Measurements from ENCODE around the gene RPGR. TPM values are rescaled to one million over a fixed set of nuclear protein-coding genes. Genes with fewer than 3 reads are reported as not detected.

Gene RPGR
- polyA plus RNA-seq, 1 donor (not counting 4 experiments of a cell fraction or from before 2014, with no cell fraction given) = 2.4 TPM

DNA sequence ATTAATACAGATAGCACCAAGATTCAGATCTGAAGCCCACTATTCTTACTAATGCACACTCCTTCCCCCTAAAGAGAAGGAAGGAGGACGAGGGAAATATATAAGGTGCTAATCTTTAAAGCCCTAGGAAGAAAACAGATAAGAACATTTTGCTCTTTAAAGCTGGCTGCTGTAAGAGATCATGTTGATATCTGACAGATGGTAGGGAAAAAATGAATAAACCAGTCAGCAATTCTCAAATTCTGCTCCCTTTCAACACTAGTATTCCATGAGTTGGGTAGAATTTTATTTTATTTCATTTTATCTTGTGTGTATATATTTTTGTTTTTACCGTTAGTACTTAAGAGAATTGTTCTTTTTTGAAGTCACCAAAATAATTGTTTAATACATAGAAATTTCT, 44.3 kb upstream of the RPGR start:
- Histone ChIP-seq H3K9me3 (ENCODE audit: control insufficient read depth, low read depth, low read length) (no peaks in the 10 kb centered on the region), H2AFZ (ENCODE audit: control insufficient read depth, low read length) (no peak overlapping the region), H3K9me1 (ENCODE audit: control insufficient read depth, extremely low read depth, insufficient read depth, low read length) (no peaks in the 10 kb centered on the region), H3K36me3 (ENCODE audit: control insufficient read depth in 2 of 2, extremely low read depth in 1 of 2, insufficient read depth in 2 of 2, low read length in 2 of 2) (no peaks in the 10 kb centered on the region), H3K4me3 (ENCODE audit: control insufficient read depth in 2 of 3, extremely low read depth in 1 of 3, insufficient read depth in 2 of 3, low read depth in 1 of 3, low read length in 3 of 3) (no peak overlapping the region), H3K79me2 (ENCODE audit: control insufficient read depth, insufficient read depth, low read length) (no peaks in the 10 kb centered on the region), H3K4me1 (ENCODE audit: control insufficient read depth, extremely low read depth, insufficient read depth, low read length) (no peaks in the 10 kb centered on the region), H3K27me3 (ENCODE audit: control insufficient read depth, extremely low read depth, insufficient read depth, low read length) (no peaks in the 10 kb centered on the region), H3K9ac (ENCODE audit: control insufficient read depth, extremely low read depth, insufficient read depth, low read length) (no peak overlapping the region), H4K20me1 (ENCODE audit: control insufficient read depth, extremely low read depth, insufficient read depth, low read length) (no peaks in the 10 kb centered on the region), H3K27ac (ENCODE audit: control insufficient read depth, insufficient read depth, low read length) (no peak overlapping the region), H3K4me2 (ENCODE audit: control insufficient read depth, extremely low read depth, insufficient read depth, low read depth, low read length) (no peak overlapping the region)
- TF ChIP-seq, protein P1, sequence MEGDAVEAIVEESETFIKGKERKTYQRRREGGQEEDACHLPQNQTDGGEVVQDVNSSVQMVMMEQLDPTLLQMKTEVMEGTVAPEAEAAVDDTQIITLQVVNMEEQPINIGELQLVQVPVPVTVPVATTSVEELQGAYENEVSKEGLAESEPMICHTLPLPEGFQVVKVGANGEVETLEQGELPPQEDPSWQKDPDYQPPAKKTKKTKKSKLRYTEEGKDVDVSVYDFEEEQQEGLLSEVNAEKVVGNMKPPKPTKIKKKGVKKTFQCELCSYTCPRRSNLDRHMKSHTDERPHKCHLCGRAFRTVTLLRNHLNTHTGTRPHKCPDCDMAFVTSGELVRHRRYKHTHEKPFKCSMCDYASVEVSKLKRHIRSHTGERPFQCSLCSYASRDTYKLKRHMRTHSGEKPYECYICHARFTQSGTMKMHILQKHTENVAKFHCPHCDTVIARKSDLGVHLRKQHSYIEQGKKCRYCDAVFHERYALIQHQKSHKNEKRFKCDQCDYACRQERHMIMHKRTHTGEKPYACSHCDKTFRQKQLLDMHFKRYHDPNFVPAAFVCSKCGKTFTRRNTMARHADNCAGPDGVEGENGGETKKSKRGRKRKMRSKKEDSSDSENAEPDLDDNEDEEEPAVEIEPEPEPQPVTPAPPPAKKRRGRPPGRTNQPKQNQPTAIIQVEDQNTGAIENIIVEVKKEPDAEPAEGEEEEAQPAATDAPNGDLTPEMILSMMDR (optimal IDR thresholded peaks at IDR 0.05 in 1 of 3, IDR thresholded peaks at IDR 0.05 in 1 of 3, conservative IDR thresholded peaks at IDR 0.05 in 1 of 3; ENCODE audit: extremely low read depth in 1 of 3, insufficient read depth in 2 of 3, low read length in 3 of 3) = no peak
- no peak for TF ChIP-seq EZH2 (IDR thresholded peaks at IDR 0.05; ENCODE audit: low read length)
- DNase-seq (ENCODE audit: low read depth, low spot score) = no peak
- dilution Hi-C loops (cut with MboI; ENCODE audit: extremely low pct_ligation_motif_present, low sequenced_read_pairs) = no loop called here
- no peak for FAIRE-seq

DNA sequence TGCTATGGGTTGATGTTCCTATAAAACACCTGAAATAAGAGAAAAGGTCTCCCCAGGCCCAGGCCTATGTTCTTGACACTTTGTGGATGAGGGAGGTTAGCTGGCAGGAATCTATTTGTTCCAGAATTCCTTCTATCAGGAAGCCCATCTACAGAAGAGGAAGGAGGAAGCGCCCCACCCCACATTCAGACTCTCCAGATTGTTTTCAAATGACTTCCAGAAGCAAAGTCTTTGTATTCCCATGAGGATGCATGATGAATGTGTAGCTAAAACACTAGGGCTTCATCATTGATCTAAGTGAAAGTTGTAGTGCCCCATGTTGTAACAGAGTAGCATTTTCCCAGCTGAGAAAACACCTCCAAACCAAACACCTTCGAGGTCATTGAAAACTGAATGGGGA, 41.5 kb upstream of the RPGR start:
- Histone ChIP-seq H3K9me3 (ENCODE audit: control insufficient read depth, low read depth, low read length) (no peaks in the 10 kb centered on the region), H3K27me3 (ENCODE audit: control insufficient read depth, extremely low read depth, insufficient read depth, low read length) (no peaks in the 10 kb centered on the region), H3K9me1 (ENCODE audit: control insufficient read depth, extremely low read depth, insufficient read depth, low read length) (no peaks in the 10 kb centered on the region), H4K20me1 (ENCODE audit: control insufficient read depth, extremely low read depth, insufficient read depth, low read length) (no peaks in the 10 kb centered on the region), H3K4me2 (ENCODE audit: control insufficient read depth, extremely low read depth, insufficient read depth, low read depth, low read length) (no peak overlapping the region), H3K4me1 (ENCODE audit: control insufficient read depth, extremely low read depth, insufficient read depth, low read length) (no peaks in the 10 kb centered on the region), H3K36me3 (ENCODE audit: control insufficient read depth in 2 of 2, extremely low read depth in 1 of 2, insufficient read depth in 2 of 2, low read length in 2 of 2) (no peaks in the 10 kb centered on the region), H3K27ac (ENCODE audit: control insufficient read depth, insufficient read depth, low read length) (no peak overlapping the region), H3K9ac (ENCODE audit: control insufficient read depth, extremely low read depth, insufficient read depth, low read length) (no peak overlapping the region), H2AFZ (ENCODE audit: control insufficient read depth, low read length) (no peak overlapping the region), H3K4me3 (ENCODE audit: control insufficient read depth in 2 of 3, extremely low read depth in 1 of 3, insufficient read depth in 2 of 3, low read depth in 1 of 3, low read length in 3 of 3) (no peak overlapping the region), H3K79me2 (ENCODE audit: control insufficient read depth, insufficient read depth, low read length) (no peaks in the 10 kb centered on the region)
- dilution Hi-C loops (cut with MboI; ENCODE audit: extremely low pct_ligation_motif_present, low sequenced_read_pairs) = no loop called here
- no peak for DNase-seq (ENCODE audit: low read depth, low spot score)
- TF ChIP-seq EZH2 (IDR thresholded peaks at IDR 0.05; ENCODE audit: low read length) = no peak
- TF ChIP-seq, protein P1 (optimal IDR thresholded peaks at IDR 0.05 in 1 of 3, IDR thresholded peaks at IDR 0.05 in 1 of 3, conservative IDR thresholded peaks at IDR 0.05 in 1 of 3; ENCODE audit: extremely low read depth in 1 of 3, insufficient read depth in 2 of 3, low read length in 3 of 3) = no peak
- no peak for FAIRE-seq

All from keratinocyte (primary cell).